Measurements from ENCODE around the gene RPRD1B.

The RPRD1B gene

GRCh38 chr20:38138086-38138778 is 104.7 kb downstream of the RPRD1B start:
- no peak for DNase-seq

DNA sequence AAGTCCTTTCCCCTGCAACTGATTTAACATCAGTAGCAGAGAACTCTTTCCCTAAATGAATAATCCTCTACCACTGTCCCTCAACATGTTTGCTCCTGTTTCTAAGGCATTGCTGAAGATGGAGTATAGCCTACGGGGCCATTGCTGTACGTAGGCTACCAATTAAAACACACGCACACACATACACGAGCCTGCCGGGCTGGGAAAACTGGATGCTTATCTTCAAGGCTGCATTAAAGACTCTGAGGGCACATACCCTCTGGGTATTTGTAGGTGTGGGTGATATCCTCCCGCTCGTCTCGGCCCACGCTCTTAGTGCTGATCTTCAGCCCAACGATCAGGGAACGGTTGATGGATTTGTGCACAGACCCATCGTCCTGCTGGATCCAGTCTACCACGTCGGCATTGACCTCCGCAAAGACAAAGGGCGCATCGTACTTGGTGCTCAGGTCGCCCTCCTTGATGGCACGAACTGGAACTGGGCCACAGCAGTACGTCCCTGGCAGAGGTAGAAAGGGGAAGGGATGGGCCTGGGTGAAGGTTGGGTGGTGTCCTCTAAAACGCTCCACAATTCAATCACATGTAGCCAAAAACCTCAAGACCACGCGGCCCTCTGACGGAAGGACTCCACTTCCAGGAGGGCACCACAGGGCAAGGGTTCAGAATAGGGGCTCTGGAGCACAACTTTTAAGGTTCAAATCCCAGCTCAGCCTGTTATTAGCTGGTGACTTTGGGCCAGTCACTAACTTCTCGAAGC is 105.8 kb downstream of the RPRD1B start:
- no peak for DNase-seq

DNA sequence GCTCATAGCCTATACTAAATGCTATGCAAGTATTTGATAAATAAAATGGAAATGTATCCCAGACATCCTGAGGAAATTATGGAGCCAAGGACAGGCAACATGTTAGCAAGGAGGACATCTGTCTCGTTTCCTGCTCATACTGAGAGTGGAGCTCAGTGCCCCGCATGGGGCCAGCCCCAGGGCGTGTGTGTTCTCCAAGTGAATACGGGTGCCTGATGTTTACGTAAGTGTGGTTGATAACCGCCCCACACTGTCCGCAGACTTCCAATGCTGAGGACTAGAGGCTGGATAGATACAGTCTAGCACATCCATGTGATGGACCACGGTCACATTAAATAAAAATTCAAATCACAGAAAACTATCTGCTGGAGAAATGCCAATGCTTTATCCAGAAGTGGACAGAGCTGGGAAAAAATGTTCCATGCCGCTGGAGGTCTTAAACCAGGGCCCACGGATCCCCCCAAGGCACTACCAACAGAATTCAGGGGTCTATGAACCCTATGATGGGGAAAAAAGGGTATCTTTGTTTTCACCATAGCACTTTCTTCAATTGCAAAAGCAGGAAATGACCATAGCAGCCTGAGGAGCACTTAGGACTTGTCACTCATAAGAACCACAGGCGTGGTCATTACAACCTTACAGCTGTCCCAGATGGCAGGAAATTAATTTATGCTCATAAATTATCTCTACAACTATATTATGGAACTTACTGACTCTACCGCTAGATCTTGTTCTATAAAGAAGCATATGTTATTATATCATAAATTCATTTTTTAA is 106.6 kb downstream of the RPRD1B start:
- DNase-seq: no peak

DNA sequence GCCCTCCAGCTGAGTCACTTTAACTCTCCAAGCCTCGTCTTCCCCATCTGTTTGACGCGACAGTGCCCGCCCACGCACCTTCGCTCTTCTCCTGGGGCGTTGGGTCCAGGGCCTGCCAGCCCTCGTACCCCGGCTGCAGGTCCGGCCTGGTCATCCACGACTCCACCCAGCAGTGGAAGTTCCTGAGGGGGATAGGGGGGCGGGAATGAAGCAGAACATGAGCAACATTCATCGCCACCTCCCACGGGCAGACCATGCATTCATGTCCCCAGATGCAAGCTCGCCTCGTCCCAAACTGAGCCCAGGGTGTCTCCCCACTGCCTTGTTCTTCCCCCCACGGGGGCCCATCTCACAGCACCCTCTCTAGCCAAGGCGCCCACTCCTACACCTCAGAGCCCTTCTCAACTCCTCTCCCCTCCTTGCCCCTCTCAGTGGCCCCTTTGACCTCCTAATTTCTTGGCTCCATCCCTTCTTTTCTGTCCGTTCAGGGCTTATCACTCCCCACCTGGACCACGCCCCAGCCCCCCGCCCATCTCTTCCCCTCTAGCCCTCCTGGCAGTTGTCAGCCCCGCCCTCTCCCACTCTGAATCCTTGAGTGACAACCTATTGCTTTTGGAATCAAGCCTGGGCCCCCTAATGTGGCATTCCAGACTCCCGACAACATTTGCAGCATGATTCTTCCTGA is 107.8 kb downstream of the RPRD1B start:
- DNase-seq: no peak
